HG03571 (cell line): ENCODE results near the gene BICD1.
A peak's percentile ranks its signal among the peaks of the same experiment; 100 is the strongest.
"Not testable (repeated sequence)": the region's sequence is repeated elsewhere in the genome, so short reads cannot be mapped to it uniquely, and the experiment has no call there.

ENCODE experiments used
- ATAC-seq: cut with Tn5 transposase; IDR thresholded peaks from one replicate; pipeline ENCODE4 v1.9.1; 2021; ENCODE audit not compliant: unreplicated experiment

Gene BICD1

GRCh38 chr12:32106517-32107358 lies at the start of gene BICD1:
TSS of gene BICD1 (plus strand) at chr12:32106847. CDS start at chr12:32107332, 485 bp downstream.
- ATAC-seq = peak; percentile 76

GRCh38 chr12:32061033-32061432 lies 45.6 kb upstream of the BICD1 start:
- no peak for ATAC-seq

DNA sequence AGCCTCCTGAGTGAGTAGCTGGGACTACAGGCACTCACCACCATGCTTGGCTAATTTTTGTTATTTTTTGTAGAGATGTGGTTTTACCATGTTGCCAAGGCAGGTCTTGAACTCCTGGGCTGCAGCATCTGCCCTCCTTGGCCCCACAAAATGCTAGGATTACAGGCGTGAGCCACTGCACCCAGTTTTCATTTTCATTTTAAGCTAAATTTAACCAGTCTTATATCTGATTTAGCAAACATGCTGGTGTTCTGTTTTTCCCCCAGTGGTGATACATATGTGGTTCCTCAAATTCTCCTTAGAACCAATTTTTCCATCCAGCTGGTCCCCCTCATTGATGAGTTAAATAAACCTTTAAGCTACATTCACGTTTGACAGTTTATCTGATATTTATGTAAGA lies 43.8 kb upstream of the BICD1 start:
- no peak for ATAC-seq

- no peak for ATAC-seq
Observed at GRCh38 chr12:32063796-32064195, 42.9 kb upstream of the BICD1 start.

DNA sequence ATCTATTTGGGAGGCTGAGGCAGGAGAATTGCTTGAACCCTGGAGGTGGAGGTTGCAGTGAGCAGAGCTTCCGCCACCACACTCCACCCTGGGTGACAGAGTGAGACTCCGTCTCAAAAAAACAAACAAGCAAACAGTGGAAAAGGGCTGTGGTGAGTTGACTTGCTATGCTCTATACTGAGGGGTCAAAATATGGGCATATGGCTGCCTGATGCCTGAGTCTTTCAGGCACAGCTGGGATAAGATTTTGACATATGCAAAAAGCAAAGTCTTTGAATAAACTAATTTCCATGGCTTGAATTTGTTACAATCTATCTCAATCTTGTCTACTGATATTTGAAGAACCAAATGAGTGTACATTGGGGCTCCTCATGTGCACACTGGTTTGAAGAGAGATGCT lies 40.4 kb upstream of the BICD1 start:
- no peak for ATAC-seq

DNA sequence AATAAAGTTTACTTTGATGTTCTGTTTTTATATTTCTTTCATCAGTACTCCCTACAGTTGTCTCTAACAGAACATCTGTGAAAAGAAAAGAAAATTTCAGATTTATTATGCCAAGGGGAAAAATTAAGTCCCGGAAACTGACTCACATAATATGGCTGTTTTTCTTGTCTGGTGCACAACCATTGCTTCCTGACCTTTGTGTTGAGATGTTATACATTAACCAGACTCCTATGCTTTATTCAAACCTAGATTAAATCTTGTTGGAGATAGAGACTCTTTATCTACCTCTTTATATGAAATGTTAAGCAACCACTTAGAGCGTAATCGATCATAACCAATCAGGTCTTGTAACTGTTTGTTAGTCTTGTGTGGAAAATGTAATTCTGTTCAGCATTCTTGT lies 37.6 kb upstream of the BICD1 start:
- ATAC-seq = no peak

DNA sequence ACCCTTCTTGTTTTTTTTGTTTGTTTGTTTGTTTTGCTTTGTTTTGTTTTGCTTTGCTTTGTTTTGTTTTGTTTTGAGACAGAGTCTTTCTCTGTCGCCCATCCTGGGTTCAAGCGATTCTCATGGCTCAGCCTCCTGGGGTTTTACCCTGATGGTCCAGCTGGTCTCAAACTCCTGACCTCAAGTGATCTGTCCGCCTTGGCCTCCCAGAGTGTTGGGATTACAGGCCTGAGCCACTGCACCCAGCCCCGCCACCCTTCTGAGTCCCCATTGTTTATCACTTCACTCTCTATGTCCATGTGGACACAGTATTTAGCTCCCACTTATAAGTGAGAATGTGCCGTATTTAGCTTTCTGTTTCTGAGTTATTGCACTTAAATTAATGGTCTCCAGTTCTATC lies 36.9 kb upstream of the BICD1 start:
- no peak for ATAC-seq

DNA sequence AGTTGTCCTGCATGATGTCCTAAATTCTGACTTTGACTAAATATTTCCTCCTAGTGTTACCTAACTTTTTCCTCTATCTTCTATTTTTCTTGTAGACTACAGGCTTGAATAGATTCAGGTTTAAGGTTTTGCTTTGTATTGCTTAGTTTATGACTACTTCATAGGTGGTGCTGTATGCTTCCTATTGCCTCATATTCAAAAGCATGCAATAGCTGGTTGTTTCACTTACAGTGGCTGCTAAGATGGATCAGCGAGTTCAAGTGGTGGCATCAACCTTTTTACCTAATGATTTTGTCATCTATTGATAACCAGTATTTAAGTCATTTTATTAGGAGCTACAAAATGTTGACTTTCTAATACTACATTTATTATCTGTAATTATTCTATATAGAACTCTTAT lies 36.3 kb upstream of the BICD1 start:
- ATAC-seq = no peak

GRCh38 chr12:32072102-32072501 lies 34.5 kb upstream of the BICD1 start:
- no peak for ATAC-seq

- ATAC-seq = no peak
Observed at GRCh38 chr12:32074432-32074831, 32.2 kb upstream of the BICD1 start.

DNA sequence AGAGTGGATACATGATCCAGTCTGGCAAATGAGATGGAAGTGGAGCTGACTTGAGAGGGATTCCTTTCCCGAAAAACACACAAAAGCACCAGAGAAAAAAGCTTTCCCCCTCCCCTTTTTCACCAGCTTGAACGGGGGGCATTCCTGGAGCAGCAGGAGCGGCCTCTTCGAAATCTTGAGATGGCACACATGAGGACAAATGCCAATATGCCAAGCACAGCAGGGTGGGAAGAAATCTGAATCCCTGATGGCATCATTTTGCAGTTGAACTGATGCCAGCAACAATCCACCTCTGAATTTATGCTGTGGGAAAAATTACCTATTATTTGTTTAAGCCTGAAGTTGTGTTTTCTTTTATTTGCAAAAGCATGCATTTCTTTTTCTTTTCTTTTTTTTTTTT lies 29.7 kb upstream of the BICD1 start:
- ATAC-seq = no peak

DNA sequence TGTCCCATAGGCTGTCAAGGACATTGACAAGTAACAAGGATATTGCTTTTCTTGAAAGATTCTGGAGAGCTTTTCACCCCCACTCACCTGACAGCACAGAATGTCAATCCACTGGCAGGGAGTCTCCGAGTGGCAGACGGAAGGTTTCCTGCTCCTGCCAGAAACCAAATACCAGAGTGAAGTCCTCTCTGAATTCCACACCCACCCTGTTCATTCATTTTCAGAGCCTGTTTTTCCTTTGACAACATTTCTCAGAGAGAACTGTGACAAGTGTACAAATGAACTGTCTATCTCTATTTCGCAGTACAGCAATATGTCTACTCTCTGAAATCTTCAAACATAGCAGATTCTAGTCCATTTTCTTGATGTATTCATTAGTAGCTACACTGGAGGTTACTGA lies 26.2 kb upstream of the BICD1 start:
- no peak for ATAC-seq

- no peak for ATAC-seq
Observed at GRCh38 chr12:32083489-32083888, 23.2 kb upstream of the BICD1 start.

DNA sequence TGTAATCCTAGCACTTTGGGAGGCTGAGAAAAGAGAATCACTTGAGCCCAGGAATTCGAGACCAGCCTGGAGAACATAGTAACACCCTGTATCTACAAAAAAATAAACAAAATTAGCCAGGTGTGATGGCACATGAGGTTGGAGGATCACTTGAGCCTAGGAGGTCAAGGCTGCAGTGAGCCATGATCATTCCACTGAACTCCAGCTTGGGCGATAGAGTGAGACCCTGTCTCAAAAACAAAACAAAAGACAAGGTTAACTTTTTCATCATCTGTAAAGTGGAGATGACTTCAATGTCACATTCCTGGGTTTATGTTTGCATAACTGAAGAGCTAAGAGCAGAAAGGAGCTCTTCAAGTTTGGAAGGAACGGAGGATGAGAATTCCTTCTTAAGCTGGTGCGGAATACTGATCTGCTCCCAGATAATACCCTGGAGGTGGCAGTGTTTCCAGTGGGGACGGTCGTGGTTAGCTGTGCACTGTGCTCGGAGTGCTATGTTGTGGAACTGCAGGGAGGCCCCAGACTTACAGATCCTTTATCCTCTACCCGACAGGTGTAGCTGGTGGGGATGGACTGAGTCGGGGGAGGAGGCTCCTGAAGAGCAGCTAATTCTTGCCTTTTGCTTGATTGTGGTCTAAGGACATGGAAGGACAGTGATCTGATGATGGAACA lies 22.5 kb upstream of the BICD1 start:
- ATAC-seq = no peak

GRCh38 chr12:32084753-32085152 lies 21.9 kb upstream of the BICD1 start:
- no peak for ATAC-seq

DNA sequence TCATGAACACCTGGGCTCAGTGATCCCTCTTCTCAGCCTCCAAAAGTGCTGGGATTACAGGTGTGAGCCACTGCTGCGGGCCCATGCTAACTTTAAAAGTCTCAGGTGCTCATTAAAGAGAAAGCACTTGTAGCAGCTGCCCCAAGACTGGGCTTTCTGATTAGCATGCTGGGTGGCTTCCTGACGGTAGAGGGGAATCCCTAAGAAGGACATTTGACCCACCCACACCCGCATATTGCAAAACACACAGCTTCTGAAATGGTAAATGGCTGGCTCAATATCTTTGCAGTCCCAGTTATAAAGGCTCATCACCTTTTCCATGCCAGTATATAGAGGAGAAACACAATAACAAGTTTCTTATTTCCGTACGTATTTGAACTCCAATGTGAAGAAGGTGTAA lies 19.3 kb upstream of the BICD1 start:
- ATAC-seq = no peak

GRCh38 chr12:32089156-32089555 lies 17.5 kb upstream of the BICD1 start:
- no peak for ATAC-seq

DNA sequence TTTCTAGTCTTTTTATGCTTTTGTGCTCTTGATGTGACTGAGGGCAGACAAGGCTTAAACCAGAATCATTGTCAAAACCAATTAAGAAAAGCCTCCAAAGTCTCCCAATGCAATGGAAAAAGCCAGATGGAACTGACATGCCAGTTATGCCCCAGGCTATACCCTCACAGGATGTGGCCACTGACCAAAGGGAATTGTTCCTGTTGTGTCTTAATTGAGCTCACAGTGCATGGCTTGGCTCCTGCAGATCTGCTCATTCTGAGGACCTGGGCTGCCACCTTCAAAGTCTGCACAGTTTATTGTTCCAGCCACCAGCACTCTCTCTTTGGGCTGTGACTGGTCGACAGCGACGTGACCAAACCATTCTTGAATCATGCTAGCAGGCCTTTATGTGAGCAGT lies 17.1 kb upstream of the BICD1 start:
- no peak for ATAC-seq

DNA sequence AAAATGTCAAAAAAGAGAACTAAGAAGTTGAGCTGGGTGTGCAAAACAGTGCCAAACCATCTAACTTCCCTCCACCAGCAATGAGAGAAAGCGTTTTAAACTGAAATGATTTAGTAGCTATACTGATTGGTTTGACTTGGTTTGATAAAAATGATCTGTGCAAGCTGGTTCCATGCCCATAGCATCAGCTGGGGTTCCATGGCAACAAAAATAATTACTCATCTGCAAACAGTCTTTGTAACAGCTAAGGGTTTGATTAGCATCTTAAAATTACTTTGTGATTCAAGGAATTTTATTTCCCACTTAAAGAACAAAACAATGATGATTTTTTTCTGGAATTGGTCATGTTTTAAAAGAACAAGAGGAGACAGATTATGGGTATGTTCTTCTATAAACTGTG lies 15.0 kb upstream of the BICD1 start:
- no peak for ATAC-seq

DNA sequence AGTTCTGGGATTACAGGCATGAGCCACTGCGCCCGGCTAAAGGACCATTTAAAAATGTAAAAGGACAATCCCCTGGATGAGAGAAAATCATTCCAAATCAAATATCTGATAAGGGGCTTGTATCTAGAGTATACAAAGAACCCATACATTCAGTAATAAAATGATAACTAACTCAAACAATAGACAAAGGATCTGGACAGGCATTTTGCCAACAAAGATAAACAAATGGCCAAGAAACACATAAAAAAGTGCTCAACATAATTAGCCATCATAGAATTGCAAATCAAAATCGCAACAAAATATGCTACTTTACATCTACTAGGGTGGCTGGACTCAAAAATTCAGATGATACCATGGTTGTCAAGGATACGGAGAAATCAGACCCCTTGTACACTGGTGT lies 8.5 kb upstream of the BICD1 start:
- ATAC-seq = no peak

DNA sequence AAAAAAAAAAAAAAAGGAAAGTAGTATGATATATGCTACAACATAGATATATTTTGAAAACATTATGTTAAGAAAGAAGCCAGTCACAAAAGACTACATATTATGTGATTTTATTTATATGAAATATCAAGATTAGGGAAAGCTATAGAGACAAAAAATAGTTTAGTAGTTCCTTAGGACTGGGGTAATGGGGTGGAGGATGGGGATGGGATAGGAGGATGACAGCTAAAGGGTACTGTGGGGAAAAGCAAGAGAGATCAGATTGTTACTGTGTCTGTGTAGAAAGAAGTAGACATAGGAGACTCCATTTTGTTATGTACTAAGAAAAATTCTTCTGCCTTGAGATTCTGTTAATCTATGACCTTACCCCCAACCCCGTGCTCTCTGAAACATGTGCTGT lies 7.4 kb upstream of the BICD1 start:
- ATAC-seq = not testable (repeated sequence)

DNA sequence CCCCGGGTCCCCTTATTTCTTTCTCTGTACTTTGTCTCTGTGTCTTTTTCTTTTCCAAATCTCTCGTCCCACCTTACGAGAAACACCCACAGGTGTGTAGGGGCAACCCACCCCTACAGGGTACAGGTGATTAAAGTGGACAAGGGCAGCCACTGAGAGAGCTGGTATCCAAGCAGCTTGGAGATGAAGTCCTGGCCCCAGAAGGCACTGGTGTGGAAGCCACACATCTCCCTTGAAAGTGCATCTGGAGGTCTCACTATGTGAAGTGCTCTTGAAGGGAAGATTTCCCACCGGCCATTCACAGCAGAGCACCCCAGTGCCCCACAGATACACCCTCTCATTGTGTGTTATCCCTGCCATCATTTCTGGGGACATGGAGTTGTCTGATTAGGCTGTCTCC lies 6.3 kb upstream of the BICD1 start:
- no peak for ATAC-seq

DNA sequence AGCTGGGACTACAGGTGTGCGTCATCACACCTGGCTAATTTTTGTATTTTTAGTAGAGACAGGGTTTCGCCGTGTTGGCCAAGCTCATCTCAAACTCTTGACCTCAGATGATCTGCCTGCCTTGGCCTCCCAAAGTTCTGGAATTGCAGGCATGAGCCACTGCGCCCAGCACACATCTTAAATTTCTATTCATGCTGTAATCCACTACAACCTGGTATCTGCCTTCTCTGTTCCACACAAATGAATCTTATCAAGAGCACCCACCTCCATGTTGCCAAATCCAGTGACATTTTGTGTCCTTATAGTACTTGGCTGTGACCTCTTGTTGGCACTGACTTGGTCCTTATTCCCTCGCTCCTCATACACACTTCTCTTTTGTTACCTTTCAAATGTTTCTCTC lies 5.8 kb upstream of the BICD1 start:
- ATAC-seq = no peak
